Gastroesophageal sphincter (tissue), 3 donors: Measurements from ENCODE around the gene DHRS12.

Experiments used
- EP300 ChIP-seq: sonication (generic); formaldehyde crosslinking; IDR thresholded peaks from one replicate; pipeline ENCODE4 v1.6.1; 2017; ENCODE audit warnings: antibody characterized with exemption, mild to moderate bottlenecking
- POLR2A ChIP-seq, 2 donors: fragments of 450-650 bp; IDR thresholded peaks; one replicate each; pipeline ENCODE4 v1.6.1; 2017; ENCODE audit warnings: antibody characterized with exemption in 2 of 2, mild to moderate bottlenecking in 2 of 2, moderate library complexity in 1 of 2
- POLR2AphosphoS5 ChIP-seq: sonication (generic); formaldehyde crosslinking; IDR thresholded peaks from one replicate; pipeline ENCODE4 v1.6.1; 2017; ENCODE audit warnings: antibody characterized with exemption
- TF ChIP-seq, protein P1 (sequence below), 4 experiments: fragments of 200-600 bp in 2 of 4; fragments of 450-650 bp in 2 of 4; sonication (generic) in 1 of 4; IDR thresholded peaks; one replicate each; pipeline ENCODE4 v1.5.1; 2017 to 2019; ENCODE audit warnings: antibody characterized with exemption in 4 of 4, mild to moderate bottlenecking in 2 of 4, moderate library complexity in 2 of 4

DNA sequence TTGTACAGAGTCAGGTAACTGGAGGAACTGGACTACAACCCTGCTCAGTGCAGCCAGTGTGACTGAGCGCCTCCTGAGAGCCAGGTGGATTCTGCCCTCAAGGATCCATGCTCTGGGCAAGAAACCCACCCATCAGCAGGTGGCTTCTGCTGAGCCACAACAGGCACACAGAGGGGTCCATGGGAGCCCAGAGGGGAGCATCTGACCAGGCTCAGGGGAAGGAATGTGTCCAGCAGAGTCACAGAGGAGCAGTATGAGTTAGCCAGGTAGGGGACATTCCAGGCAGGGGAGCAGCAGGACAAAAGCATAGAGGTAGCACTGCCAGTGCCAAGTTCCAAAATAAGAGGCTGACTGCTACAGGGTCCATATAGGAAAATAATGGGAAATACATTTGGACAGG lies 19.9 kb downstream of the DHRS12 start:
- TF ChIP-seq POLR2A (IDR thresholded peaks at IDR 0.05): no peak
- TF ChIP-seq, protein P1, sequence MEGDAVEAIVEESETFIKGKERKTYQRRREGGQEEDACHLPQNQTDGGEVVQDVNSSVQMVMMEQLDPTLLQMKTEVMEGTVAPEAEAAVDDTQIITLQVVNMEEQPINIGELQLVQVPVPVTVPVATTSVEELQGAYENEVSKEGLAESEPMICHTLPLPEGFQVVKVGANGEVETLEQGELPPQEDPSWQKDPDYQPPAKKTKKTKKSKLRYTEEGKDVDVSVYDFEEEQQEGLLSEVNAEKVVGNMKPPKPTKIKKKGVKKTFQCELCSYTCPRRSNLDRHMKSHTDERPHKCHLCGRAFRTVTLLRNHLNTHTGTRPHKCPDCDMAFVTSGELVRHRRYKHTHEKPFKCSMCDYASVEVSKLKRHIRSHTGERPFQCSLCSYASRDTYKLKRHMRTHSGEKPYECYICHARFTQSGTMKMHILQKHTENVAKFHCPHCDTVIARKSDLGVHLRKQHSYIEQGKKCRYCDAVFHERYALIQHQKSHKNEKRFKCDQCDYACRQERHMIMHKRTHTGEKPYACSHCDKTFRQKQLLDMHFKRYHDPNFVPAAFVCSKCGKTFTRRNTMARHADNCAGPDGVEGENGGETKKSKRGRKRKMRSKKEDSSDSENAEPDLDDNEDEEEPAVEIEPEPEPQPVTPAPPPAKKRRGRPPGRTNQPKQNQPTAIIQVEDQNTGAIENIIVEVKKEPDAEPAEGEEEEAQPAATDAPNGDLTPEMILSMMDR (IDR thresholded peaks at IDR 0.05): no peak
- no peak for TF ChIP-seq POLR2AphosphoS5
- TF ChIP-seq EP300: no peak
